NK-92 treated with Interleukin-12 subunit alpha and Interleukin-12 subunit beta, amount 100 ng/mL, for 24 hours (cell line): ENCODE measurements around the gene NR2C1.

ENCODE experiments used
- DNase-seq: peaks from one replicate; lab custom pipeline; 2025; lab: John Stamatoyannopoulos, UW

The NR2C1 gene

GRCh38 chr12:95083938-95084337 lies 10.5 kb upstream of the NR2C1 start:
- DNase-seq = no peak

- DNase-seq = no peak
Measured at GRCh38 chr12:95083471-95083870, 10.1 kb upstream of the NR2C1 start.

GRCh38 chr12:95077341-95077740 lies 3.9 kb upstream of the NR2C1 start:
- DNase-seq = no peak

- DNase-seq = no peak
Measured at GRCh38 chr12:95074766-95075165, 1.3 kb upstream of the NR2C1 start.

- DNase-seq = no peak
Measured at GRCh38 chr12:95073698-95074520, 491 bp upstream of the NR2C1 start.

GRCh38 chr12:95070378-95070777 lies 3.0 kb downstream of the NR2C1 start:
- no peak for DNase-seq

- no peak for DNase-seq
Measured at GRCh38 chr12:95066091-95066855, 7.1 kb downstream of the NR2C1 start.

GRCh38 chr12:95060951-95061350 lies 12.5 kb downstream of the NR2C1 start:
- no peak for DNase-seq

- DNase-seq = no peak
Measured at GRCh38 chr12:95059984-95060383, 13.4 kb downstream of the NR2C1 start.

GRCh38 chr12:95057424-95057823 lies 16.0 kb downstream of the NR2C1 start:
- no peak for DNase-seq

- no peak for DNase-seq
Measured at GRCh38 chr12:95055057-95055456, 18.4 kb downstream of the NR2C1 start.

- DNase-seq = no peak
Measured at GRCh38 chr12:95054206-95054605, 19.2 kb downstream of the NR2C1 start.

GRCh38 chr12:95051241-95051640 lies 22.2 kb downstream of the NR2C1 start:
- DNase-seq = no peak

- no peak for DNase-seq
Measured at GRCh38 chr12:95037906-95038305, 35.5 kb downstream of the NR2C1 start.

- no peak for DNase-seq
Measured at GRCh38 chr12:95034750-95035149, 38.7 kb downstream of the NR2C1 start.

GRCh38 chr12:95022477-95022876 lies 50.9 kb downstream of the NR2C1 start:
- DNase-seq = no peak

GRCh38 chr12:95017482-95017881 lies 55.9 kb downstream of the NR2C1 start:
- no peak for DNase-seq

- DNase-seq = no peak
Measured at GRCh38 chr12:95016120-95016519, 57.3 kb downstream of the NR2C1 start.

GRCh38 chr12:95014554-95014953 lies 58.9 kb downstream of the NR2C1 start:
- no peak for DNase-seq

- no peak for DNase-seq
Measured at GRCh38 chr12:95006206-95006605, 67.2 kb downstream of the NR2C1 start.

GRCh38 chr12:95004610-95005009 lies 68.8 kb downstream of the NR2C1 start:
- no peak for DNase-seq

GRCh38 chr12:95003921-95004272 lies 69.5 kb downstream of the NR2C1 start:
- DNase-seq = no peak

GRCh38 chr12:95003213-95003920 lies 70.1 kb downstream of the NR2C1 start, which contains the start of gene NDUFA12:
Gene NDUFA12, minus strand, starts transcription at chr12:95003697. Its CDS starts 17 bp downstream, at chr12:95003680.
- DNase-seq = peak; percentile 87
